GM06990 (cell line): ENCODE data around the gene MRPL36.

Experiments used
- DNase-seq: peaks from one replicate; pipeline ENCODE4 v3.0.0-alpha.2; 2011; ENCODE audit not compliant: insufficient read length; ENCODE audit errors: extremely low read depth
- H3K27me3 ChIP-seq: replicated peaks from 2 replicates; pipeline ENCODE4 v1.6.0; 2011; ENCODE audit warnings: low read length; ENCODE audit not compliant: control insufficient read depth, insufficient read depth
- H3K36me3 ChIP-seq: 2 replicates; pipeline ENCODE4 v1.5.1; 2011; ENCODE audit warnings: low read length; ENCODE audit not compliant: control insufficient read depth, insufficient read depth
- H3K4me3 ChIP-seq: replicated peaks from 2 replicates; pipeline ENCODE4 v1.5.1; 2011; ENCODE audit warnings: low read depth, mild to moderate bottlenecking, control low read depth, low read length
- CTCF ChIP-seq: IDR thresholded peaks from 2 replicates; pipeline ENCODE4 v1.5.1; 2011; ENCODE audit warnings: low read length, control low read depth, mild to moderate bottlenecking, inconsistent platforms; ENCODE audit not compliant: insufficient read depth, poor library complexity, severe bottlenecking

MRPL36 gene

GRCh38 chr5:1797103-1797800 lies 2.4 kb downstream of the MRPL36 start:
- TF ChIP-seq CTCF: no peak
- Histone ChIP-seq H3K4me3 (no peak overlapping the region), H3K27me3 (no peaks in the 10 kb centered on the region), H3K36me3 (peaks cover 19% of the 10 kb centered on the region)
- no peak for DNase-seq

- no peak overlapping the region for H3K4me3 ChIP-seq
- peaks cover 19% of the 10 kb centered on the region for H3K36me3 ChIP-seq
- no peak for DNase-seq
- H3K27me3 ChIP-seq: no peaks in the 10 kb centered on the region
- no peak for TF ChIP-seq CTCF
Measured at GRCh38 chr5:1796371-1797102, 3.1 kb downstream of the MRPL36 start.

GRCh38 chr5:1795931-1796330 lies 3.7 kb downstream of the MRPL36 start:
- Histone ChIP-seq H3K27me3 (no peaks in the 10 kb centered on the region), H3K36me3 (peaks cover 19% of the 10 kb centered on the region), H3K4me3 (no peak overlapping the region)
- TF ChIP-seq CTCF: no peak
- no peak for DNase-seq

GRCh38 chr5:1795506-1795905 lies 4.1 kb downstream of the MRPL36 start:
- H3K4me3 ChIP-seq: no peak overlapping the region
- no peak for DNase-seq
- H3K36me3 ChIP-seq: peaks cover 19% of the 10 kb centered on the region
- no peak for TF ChIP-seq CTCF
- no peaks in the 10 kb centered on the region for H3K27me3 ChIP-seq

- Histone ChIP-seq H3K4me3 (no peak overlapping the region), H3K36me3 (peaks cover 19% of the 10 kb centered on the region), H3K27me3 (no peaks in the 10 kb centered on the region)
- no peak for DNase-seq
- TF ChIP-seq CTCF: no peak
Measured at GRCh38 chr5:1794901-1795290, 4.7 kb downstream of the MRPL36 start.
